Measurements from ENCODE around the gene TET3.

Gene TET3

GRCh38 chr2:73987109-73987947, 2.6 kb downstream of the TET3 start:
- DNase-seq (ENCODE audit: low spot score): no peak

- DNase-seq (ENCODE audit: low spot score): no peak
Measured at GRCh38 chr2:73987948-73988700, 3.4 kb downstream of the TET3 start.

GRCh38 chr2:73989972-73990371, 5.3 kb downstream of the TET3 start:
- no peak for DNase-seq (ENCODE audit: low spot score)

- DNase-seq (ENCODE audit: low spot score): no peak
Measured at GRCh38 chr2:73990531-73990930, 5.8 kb downstream of the TET3 start.

GRCh38 chr2:73992036-73992435, 7.3 kb downstream of the TET3 start:
- no peak for DNase-seq (ENCODE audit: low spot score)

- no peak for DNase-seq (ENCODE audit: low spot score)
Measured at GRCh38 chr2:73993376-73993775, 8.7 kb downstream of the TET3 start.

- no peak for DNase-seq (ENCODE audit: low spot score)
Measured at GRCh38 chr2:73993778-73994177, 9.1 kb downstream of the TET3 start.

- no peak for DNase-seq (ENCODE audit: low spot score)
Measured at GRCh38 chr2:73994178-73994831, 9.6 kb downstream of the TET3 start.

- DNase-seq (ENCODE audit: low spot score): no peak
Measured at GRCh38 chr2:73995810-73996209, 11.1 kb downstream of the TET3 start.

GRCh38 chr2:73997813-73998212, 13.1 kb downstream of the TET3 start:
- no peak for DNase-seq (ENCODE audit: low spot score)

GRCh38 chr2:73998451-73998850, 13.7 kb downstream of the TET3 start:
- DNase-seq (ENCODE audit: low spot score): no peak

GRCh38 chr2:73998933-73999332, 14.2 kb downstream of the TET3 start:
- no peak for DNase-seq (ENCODE audit: low spot score)

GRCh38 chr2:73999881-74000597, 15.3 kb downstream of the TET3 start:
- no peak for DNase-seq (ENCODE audit: low spot score)

GRCh38 chr2:74000666-74001065, 16.0 kb downstream of the TET3 start:
- no peak for DNase-seq (ENCODE audit: low spot score)

- no peak for DNase-seq (ENCODE audit: low spot score)
Measured at GRCh38 chr2:74001121-74001520, 16.4 kb downstream of the TET3 start.

- no peak for DNase-seq (ENCODE audit: low spot score)
Measured at GRCh38 chr2:74001781-74002504, 17.2 kb downstream of the TET3 start.

GRCh38 chr2:74002505-74003421, 18.1 kb downstream of the TET3 start:
- peak; percentile 66 for DNase-seq (ENCODE audit: low spot score)

- DNase-seq (ENCODE audit: low spot score): no peak
Measured at GRCh38 chr2:74003494-74004211, 18.9 kb downstream of the TET3 start.
